Glomerular endothelial cell (primary cell): Measurements from ENCODE around the gene TMEM150C. TPM values are rescaled to one million over a fixed set of nuclear protein-coding genes. Genes with fewer than 3 reads are reported as not detected.
"Not testable (repeated sequence)": the region's sequence is repeated elsewhere in the genome, so short reads cannot be mapped to it uniquely, and the experiment has no call there.

ENCODE experiments used
- DNase-seq: peaks from one replicate; pipeline ENCODE4 v3.0.0-alpha.2; 2011; ENCODE audit warnings: low read depth, low spot score; ENCODE audit errors: extremely low read depth
- total RNA-seq: library from RNA; depleted of rRNA; stranded (reverse); fragments of >200 nt; gene quantifications from 2 replicates; pipeline ENCODE4 v1.2.3, GENCODE V29; 2015

Gene TMEM150C
- total RNA-seq, 1 donor from 2014 or later = 5.8 TPM

- DNase-seq = no peak
Measured at GRCh38 chr4:82480771-82481505, 80.8 kb downstream of the TMEM150C start.

GRCh38 chr4:82479562-82479961 lies 82.2 kb downstream of the TMEM150C start:
- no peak for DNase-seq

- DNase-seq = not testable (repeated sequence)
Measured at GRCh38 chr4:82477469-82477868, 84.3 kb downstream of the TMEM150C start.

GRCh38 chr4:82475931-82476330 lies 85.9 kb downstream of the TMEM150C start:
- DNase-seq = not testable (repeated sequence)

- DNase-seq = no peak
Measured at GRCh38 chr4:82473621-82474164, 88.1 kb downstream of the TMEM150C start.

- DNase-seq = not testable (repeated sequence)
Measured at GRCh38 chr4:82473080-82473479, 88.7 kb downstream of the TMEM150C start.

- no peak for DNase-seq
Measured at GRCh38 chr4:82469791-82470345, 91.9 kb downstream of the TMEM150C start.

- no peak for DNase-seq
Measured at GRCh38 chr4:82467471-82467870, 94.3 kb downstream of the TMEM150C start.

- DNase-seq = no peak
Measured at GRCh38 chr4:82463221-82463620, 98.6 kb downstream of the TMEM150C start.

GRCh38 chr4:82462415-82462831 lies 99.4 kb downstream of the TMEM150C start:
- peak; percentile 64 for DNase-seq

GRCh38 chr4:82461710-82462109 lies 100.1 kb downstream of the TMEM150C start:
- DNase-seq = no peak

- DNase-seq = no peak
Measured at GRCh38 chr4:82458729-82459128, 103.1 kb downstream of the TMEM150C start.

- no peak for DNase-seq
Measured at GRCh38 chr4:82457266-82457665, 104.5 kb downstream of the TMEM150C start.

GRCh38 chr4:82452026-82452425 lies 109.8 kb downstream of the TMEM150C start:
- no peak for DNase-seq

GRCh38 chr4:82450966-82451755 lies 110.6 kb downstream of the TMEM150C start:
- no peak for DNase-seq

- no peak for DNase-seq
Measured at GRCh38 chr4:82447886-82448285, 113.9 kb downstream of the TMEM150C start.

- DNase-seq = no peak
Measured at GRCh38 chr4:82439088-82439487, 122.7 kb downstream of the TMEM150C start.

GRCh38 chr4:82437285-82438005 lies 124.3 kb downstream of the TMEM150C start:
- no peak for DNase-seq

GRCh38 chr4:82436780-82437179 lies 125.0 kb downstream of the TMEM150C start:
- no peak for DNase-seq

GRCh38 chr4:82436130-82436529 lies 125.7 kb downstream of the TMEM150C start:
- no peak for DNase-seq

- DNase-seq = no peak
Measured at GRCh38 chr4:82434949-82435348, 126.8 kb downstream of the TMEM150C start.
